ENCODE data around the gene HS6ST1. TPM values are rescaled to one million over a fixed set of nuclear protein-coding genes. Genes with fewer than 3 reads are reported as not detected.
A peak's percentile ranks its signal among the peaks of the same experiment; 100 is the strongest.

Gene HS6ST1
- total RNA-seq, 4 donors from 2014 or later: 44.6 to 63.3 (median 53.5) TPM

GRCh38 chr2:128306081-128306930 is 12.4 kb downstream of the HS6ST1 start:
- TF ChIP-seq CTCF (IDR thresholded peaks at IDR 0.05 in 4 of 5, conservative IDR thresholded peaks at IDR 0.05 in 1 of 5): no peak
- TF ChIP-seq POLR2A (IDR thresholded peaks at IDR 0.05): no peak
- H3K27ac ChIP-seq: peak overlapping the region; percentile 50 to 78 (median 60)
- H3K4me3 ChIP-seq: peak overlapping the region in 1 of 4 donors; percentile 17
- intact Hi-C loops (cut with DNase I; ENCODE audit: low total_unique reads): no loop called here
- ATAC-seq (no peak), DNase-seq (peak in 1 of 2 donors; percentile 23)
- no peaks in the 10 kb centered on the region for H3K9me3 ChIP-seq
- H3K4me1 ChIP-seq: peaks cover 71 to 78% of the 10 kb centered on the region in 2 donors
- H3K27me3 ChIP-seq: no peaks in the 10 kb centered on the region
- H3K36me3 ChIP-seq: no peaks in the 10 kb centered on the region
- in situ Hi-C loops (cut with MboI; ENCODE audit: low sequenced_read_pairs in 4 of 4): loop anchor here in 1 of 4 donors (25.0 kb wide), 1 partner anchor 431 kb away; no protein-coding TSS in a partner anchor

- in situ Hi-C loops (cut with MboI; ENCODE audit: low sequenced_read_pairs in 4 of 4) (loop anchor here in 1 of 4 donors (25.0 kb wide), 1 partner anchor 432 kb away; no protein-coding TSS in a partner anchor), intact Hi-C loops (cut with DNase I; ENCODE audit: low total_unique reads) (no loop called here)
- no peak for TF ChIP-seq POLR2A (IDR thresholded peaks at IDR 0.05)
- TF ChIP-seq CTCF (IDR thresholded peaks at IDR 0.05 in 4 of 5, conservative IDR thresholded peaks at IDR 0.05 in 1 of 5): no peak
- Histone ChIP-seq H3K27ac (peak overlapping the region; percentile 50 to 78 (median 60)), H3K27me3 (no peaks in the 10 kb centered on the region), H3K36me3 (no peaks in the 10 kb centered on the region), H3K4me3 (peak overlapping the region in 1 of 4 donors; percentile 17), H3K4me1 (peaks cover 64 to 72% of the 10 kb centered on the region in 2 donors), H3K9me3 (no peaks in the 10 kb centered on the region)
- peak in 1 of 2 donors; percentile 11 for DNase-seq
- ATAC-seq: no peak
Measured at GRCh38 chr2:128305555-128306080, 13.1 kb downstream of the HS6ST1 start.

GRCh38 chr2:128304715-128305554 is 13.7 kb downstream of the HS6ST1 start:
- intact Hi-C loops (cut with DNase I; ENCODE audit: low total_unique reads) (no loop called here), in situ Hi-C loops (cut with MboI; ENCODE audit: low sequenced_read_pairs in 4 of 4) (loop anchor here in 1 of 4 donors (25.0 kb wide), 1 partner anchor 432 kb away; no protein-coding TSS in a partner anchor)
- Histone ChIP-seq H3K27me3 (no peaks in the 10 kb centered on the region), H3K4me3 (peak overlapping the region in 2 of 4 donors; percentile 7 to 17), H3K27ac (peak overlapping the region; percentile 50 to 78 (median 60)), H3K4me1 (peaks cover 57 to 67% of the 10 kb centered on the region in 2 donors), H3K9me3 (no peaks in the 10 kb centered on the region), H3K36me3 (no peaks in the 10 kb centered on the region)
- ATAC-seq: peak; percentile 42 to 45
- peak; percentile 38 to 65 for DNase-seq
- TF ChIP-seq CTCF (IDR thresholded peaks at IDR 0.05 in 4 of 5, conservative IDR thresholded peaks at IDR 0.05 in 1 of 5) (no peak), POLR2A (IDR thresholded peaks at IDR 0.05) (no peak)

- H3K4me1 ChIP-seq: peaks cover 51 to 61% of the 10 kb centered on the region in 2 donors
- peak overlapping the region in 2 of 4 donors; percentile 68 to 78 for H3K27ac ChIP-seq
- TF ChIP-seq CTCF (IDR thresholded peaks at IDR 0.05 in 4 of 5, conservative IDR thresholded peaks at IDR 0.05 in 1 of 5) (no peak), POLR2A (IDR thresholded peaks at IDR 0.05) (no peak)
- ATAC-seq (no peak), DNase-seq (no peak)
- in situ Hi-C loops (cut with MboI; ENCODE audit: low sequenced_read_pairs in 4 of 4) (loop anchor here in 1 of 4 donors (25.0 kb wide), 1 partner anchor 433 kb away; no protein-coding TSS in a partner anchor), intact Hi-C loops (cut with DNase I; ENCODE audit: low total_unique reads) (no loop called here)
- no peaks in the 10 kb centered on the region for H3K36me3 ChIP-seq
- H3K27me3 ChIP-seq: no peaks in the 10 kb centered on the region
- no peaks in the 10 kb centered on the region for H3K9me3 ChIP-seq
- no peak overlapping the region for H3K4me3 ChIP-seq
Measured at GRCh38 chr2:128304330-128304714, 14.3 kb downstream of the HS6ST1 start.
